Right ventricle myocardium superior (tissue), 1 donor: Measurements from ENCODE around the gene RNASEH1. TPM values are rescaled to one million over a fixed set of nuclear protein-coding genes. Genes with fewer than 3 reads are reported as not detected.
A peak's percentile ranks its signal among the peaks of the same experiment; 100 is the strongest.

ENCODE experiments used
- ATAC-seq: fragments of 200-7000 bp; cut with Tn5 transposase; one replicate; pipeline ENCODE4 v1.9.1; 2020; ENCODE audit warnings: mild to moderate bottlenecking; ENCODE audit not compliant: poor library complexity
- DNase-seq: peaks from one replicate; pipeline ENCODE4 v3.0.0-alpha.2; 2020
- intact Hi-C: fragments of 100-400 bp; cut with DNase I; formaldehyde crosslinking; loops from one replicate; pipeline ENCODE4 v1.11.2; 2022
- long read RNA-seq: library from polyadenylated mRNA; unstranded; transcript quantifications from one replicate; pipeline ENCODE4 v2.0.0, GENCODE V29; 2021
- total RNA-seq: library from RNA; stranded (reverse); fragmentation: NEBNext Ultra II Directional; extraction: Animal tissue kit (Norgen Biotek cat#: 25700); gene quantifications from one replicate; pipeline ENCODE4 v1.2.1, GENCODE V29; 2021
- donor health status: DM: no; HTN: yes; CAD: no; lungs with severe emphysema.

RNASEH1 gene
- total RNA-seq, result 20.8 TPM
- long read RNA-seq, transcript RNASEH1-201 (8 exons, 1,887 nt), result major isoform, 52 of 63 reads
- long read RNA-seq, partial matches to known transcripts, result 4 of 63 reads
- long read RNA-seq, other reads (novel, unspliced or antisense), result 6 of 63 reads

- intact Hi-C loops, result no loop called here
- ATAC-seq (peak; percentile 99), DNase-seq (peak; percentile 99)
Measured at GRCh38 chr2:3558205-3559014, at the start of gene RNASEH1. RNASEH1 (minus strand) TSS chr2:3558333; CDS start chr2:3558260, 73 bp downstream.

- intact Hi-C loops, result no loop called here
- no peak for DNase-seq
- no peak for ATAC-seq
Measured at GRCh38 chr2:3606370-3607201, 48.5 kb upstream of the RNASEH1 start.

GRCh38 chr2:3606028-3606369 is 47.9 kb upstream of the RNASEH1 start:
- ATAC-seq, result no peak
- DNase-seq, result no peak
- intact Hi-C loops, result no loop called here

GRCh38 chr2:3604991-3605961 is 47.1 kb upstream of the RNASEH1 start:
- no peak for DNase-seq
- no peak for ATAC-seq
- intact Hi-C loops, result no loop called here

GRCh38 chr2:3604207-3604877 is 46.2 kb upstream of the RNASEH1 start:
- intact Hi-C loops, result no loop called here
- DNase-seq (no peak), ATAC-seq (no peak)

- intact Hi-C loops, result no loop called here
- ATAC-seq (no peak), DNase-seq (no peak)
Measured at GRCh38 chr2:3603536-3604206, 45.5 kb upstream of the RNASEH1 start.

GRCh38 chr2:3602553-3603339 is 44.6 kb upstream of the RNASEH1 start:
- intact Hi-C loops, result no loop called here
- ATAC-seq (no peak), DNase-seq (no peak)

GRCh38 chr2:3601561-3602271 is 43.6 kb upstream of the RNASEH1 start:
- ATAC-seq, result no peak
- intact Hi-C loops, result no loop called here
- no peak for DNase-seq

GRCh38 chr2:3600256-3600855 is 42.2 kb upstream of the RNASEH1 start:
- no peak for DNase-seq
- intact Hi-C loops, result no loop called here
- no peak for ATAC-seq

GRCh38 chr2:3598912-3599854 is 41.0 kb upstream of the RNASEH1 start:
- DNase-seq, result no peak
- intact Hi-C loops, result no loop called here
- no peak for ATAC-seq

- no peak for DNase-seq
- no peak for ATAC-seq
- intact Hi-C loops, result no loop called here
Measured at GRCh38 chr2:3598197-3598910, 40.2 kb upstream of the RNASEH1 start.

GRCh38 chr2:3597567-3597966 is 39.4 kb upstream of the RNASEH1 start:
- no peak for DNase-seq
- no peak for ATAC-seq
- intact Hi-C loops, result no loop called here

GRCh38 chr2:3596901-3597417 is 38.8 kb upstream of the RNASEH1 start:
- intact Hi-C loops, result no loop called here
- no peak for ATAC-seq
- no peak for DNase-seq

GRCh38 chr2:3595985-3596384 is 37.9 kb upstream of the RNASEH1 start:
- intact Hi-C loops, result no loop called here
- DNase-seq (no peak), ATAC-seq (no peak)
